A673 (cell line): ENCODE measurements around the gene TRNAU1AP.

ENCODE experiments used
- EZH2 ChIP-seq: fragments of 200-600 bp; sonication (generic); IDR thresholded peaks from 2 replicates; pipeline ENCODE4 v1.6.1; 2017; ENCODE audit warnings: borderline replicate concordance, low read depth, mild to moderate bottlenecking, mixed read lengths, antibody characterized with exemption, low read length; ENCODE audit not compliant: poor library complexity, severe bottlenecking
- TF ChIP-seq, protein P1 (sequence below): fragments of 300-800, 200-600 bp; sonication (generic); conservative IDR thresholded peaks from 2 replicates; pipeline ENCODE4 v1.5.1; 2017; ENCODE audit warnings: low read depth, mild to moderate bottlenecking, antibody characterized with exemption, low read length, moderate library complexity, mixed read lengths

DNA sequence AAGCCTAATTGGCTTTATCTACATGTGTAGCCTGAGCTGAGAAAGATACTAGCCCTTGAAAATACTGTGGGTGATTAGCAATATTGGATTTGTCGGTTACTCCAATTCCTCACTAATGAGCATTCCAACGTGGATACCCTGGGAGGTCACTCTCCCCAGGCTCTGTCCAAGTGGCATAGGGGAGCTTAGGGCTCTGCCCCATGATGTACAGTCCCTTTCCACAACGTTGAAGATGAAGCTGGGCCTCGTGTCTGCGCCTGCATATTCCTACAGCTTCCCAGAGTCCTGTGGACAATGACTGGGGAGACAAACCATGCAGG lies 44.5 kb upstream of the TRNAU1AP start:
- TF ChIP-seq, protein P1, sequence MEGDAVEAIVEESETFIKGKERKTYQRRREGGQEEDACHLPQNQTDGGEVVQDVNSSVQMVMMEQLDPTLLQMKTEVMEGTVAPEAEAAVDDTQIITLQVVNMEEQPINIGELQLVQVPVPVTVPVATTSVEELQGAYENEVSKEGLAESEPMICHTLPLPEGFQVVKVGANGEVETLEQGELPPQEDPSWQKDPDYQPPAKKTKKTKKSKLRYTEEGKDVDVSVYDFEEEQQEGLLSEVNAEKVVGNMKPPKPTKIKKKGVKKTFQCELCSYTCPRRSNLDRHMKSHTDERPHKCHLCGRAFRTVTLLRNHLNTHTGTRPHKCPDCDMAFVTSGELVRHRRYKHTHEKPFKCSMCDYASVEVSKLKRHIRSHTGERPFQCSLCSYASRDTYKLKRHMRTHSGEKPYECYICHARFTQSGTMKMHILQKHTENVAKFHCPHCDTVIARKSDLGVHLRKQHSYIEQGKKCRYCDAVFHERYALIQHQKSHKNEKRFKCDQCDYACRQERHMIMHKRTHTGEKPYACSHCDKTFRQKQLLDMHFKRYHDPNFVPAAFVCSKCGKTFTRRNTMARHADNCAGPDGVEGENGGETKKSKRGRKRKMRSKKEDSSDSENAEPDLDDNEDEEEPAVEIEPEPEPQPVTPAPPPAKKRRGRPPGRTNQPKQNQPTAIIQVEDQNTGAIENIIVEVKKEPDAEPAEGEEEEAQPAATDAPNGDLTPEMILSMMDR, result no peak
- TF ChIP-seq EZH2, result no peak
